Stimulated activated CD8-positive, alpha-beta memory T cell treated with anti-CD3 and anti-CD28 coated beads, Interleukin-4, amount 100 ng/mL, for 1 hour (primary cell): ENCODE measurements around the gene CNTN1.

ENCODE experiments used
- DNase-seq, 2 donors: peaks; one replicate each; pipeline ENCODE4 v3.0.0-alpha.2; 2020; ENCODE audit warnings: low read depth in 2 of 2, low spot score in 1 of 2

CNTN1 gene

GRCh38 chr12:40768125-40768864 lies 76.1 kb downstream of the CNTN1 start:
- DNase-seq: no peak

GRCh38 chr12:40769846-40770245 lies 77.6 kb downstream of the CNTN1 start:
- DNase-seq: no peak

GRCh38 chr12:40770781-40771180 lies 78.5 kb downstream of the CNTN1 start:
- DNase-seq: no peak

- no peak for DNase-seq
Measured at GRCh38 chr12:40775661-40776060, 83.4 kb downstream of the CNTN1 start.

- DNase-seq: no peak
Measured at GRCh38 chr12:40784102-40784501, 91.9 kb downstream of the CNTN1 start.

- DNase-seq: no peak
Measured at GRCh38 chr12:40788276-40788675, 96.0 kb downstream of the CNTN1 start.

GRCh38 chr12:40792792-40793386 lies 100.7 kb downstream of the CNTN1 start:
- DNase-seq: no peak

- no peak for DNase-seq
Measured at GRCh38 chr12:40793471-40793870, 101.2 kb downstream of the CNTN1 start.

GRCh38 chr12:40794087-40794486 lies 101.8 kb downstream of the CNTN1 start:
- DNase-seq: no peak

- DNase-seq: no peak
Measured at GRCh38 chr12:40801082-40801481, 108.8 kb downstream of the CNTN1 start.

GRCh38 chr12:40801861-40802260 lies 109.6 kb downstream of the CNTN1 start:
- no peak for DNase-seq

- DNase-seq: no peak
Measured at GRCh38 chr12:40802656-40803055, 110.4 kb downstream of the CNTN1 start.

GRCh38 chr12:40819436-40820108 lies 127.3 kb downstream of the CNTN1 start:
- DNase-seq: no peak

- DNase-seq: no peak
Measured at GRCh38 chr12:40820794-40821484, 128.7 kb downstream of the CNTN1 start.

- DNase-seq: no peak
Measured at GRCh38 chr12:40825156-40825555, 132.9 kb downstream of the CNTN1 start.

- DNase-seq: no peak
Measured at GRCh38 chr12:40827683-40828592, 135.7 kb downstream of the CNTN1 start.

- no peak for DNase-seq
Measured at GRCh38 chr12:40828593-40828990, 136.4 kb downstream of the CNTN1 start.

GRCh38 chr12:40829738-40830144 lies 137.5 kb downstream of the CNTN1 start:
- DNase-seq: no peak

- DNase-seq: no peak
Measured at GRCh38 chr12:40831916-40832315, 139.7 kb downstream of the CNTN1 start.

GRCh38 chr12:40832668-40833067 lies 140.4 kb downstream of the CNTN1 start:
- DNase-seq: no peak

GRCh38 chr12:40833818-40834217 lies 141.6 kb downstream of the CNTN1 start:
- DNase-seq: no peak
